Measurements from ENCODE around the gene AKAP13.
A peak's percentile ranks its signal among the peaks of the same experiment; 100 is the strongest.

Gene AKAP13

DNA sequence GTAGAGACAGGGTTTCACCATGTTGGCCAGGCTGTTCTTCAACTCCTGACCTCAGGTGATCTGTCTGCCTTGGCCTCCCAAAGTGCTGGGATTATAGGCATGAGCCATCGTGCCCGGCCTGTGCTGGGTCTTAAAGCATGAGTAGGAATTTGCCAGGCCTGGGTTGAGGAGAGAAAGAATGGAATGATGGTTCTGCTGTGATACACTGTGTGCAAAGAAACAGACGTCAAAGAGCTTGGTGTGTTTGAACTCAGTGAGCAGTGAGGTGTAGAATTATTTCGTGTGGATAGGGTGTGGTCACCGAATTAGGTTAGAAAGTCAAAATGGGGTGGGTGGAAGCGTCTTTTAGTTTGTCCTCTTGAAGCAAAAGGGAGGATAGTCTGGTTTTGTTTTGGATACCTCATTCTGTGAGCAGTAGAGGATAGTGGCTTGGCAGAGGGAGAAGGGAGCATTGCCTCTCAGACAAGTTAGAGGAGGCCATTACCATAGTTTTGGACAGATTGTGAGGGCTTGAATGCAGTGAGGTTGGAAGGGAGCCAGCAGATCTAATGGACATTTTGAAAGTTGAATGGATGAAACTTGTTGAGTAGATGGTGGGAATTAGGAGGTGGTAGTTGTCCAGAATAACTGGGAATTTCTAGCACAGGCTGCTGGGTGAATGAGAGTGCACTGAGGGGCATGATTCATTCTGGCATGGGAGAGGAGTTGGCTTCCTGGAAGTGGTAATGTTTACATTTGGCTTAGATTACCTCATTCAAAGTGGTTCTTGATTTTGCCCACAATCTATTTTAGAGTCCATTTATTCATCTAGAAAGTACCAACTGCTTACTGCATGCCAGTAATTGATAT lies 27.2 kb downstream of the AKAP13 start:
- peak in 1 of 2 donors; percentile 14 for DNase-seq (ENCODE audit: low read depth in 2 of 2)

DNA sequence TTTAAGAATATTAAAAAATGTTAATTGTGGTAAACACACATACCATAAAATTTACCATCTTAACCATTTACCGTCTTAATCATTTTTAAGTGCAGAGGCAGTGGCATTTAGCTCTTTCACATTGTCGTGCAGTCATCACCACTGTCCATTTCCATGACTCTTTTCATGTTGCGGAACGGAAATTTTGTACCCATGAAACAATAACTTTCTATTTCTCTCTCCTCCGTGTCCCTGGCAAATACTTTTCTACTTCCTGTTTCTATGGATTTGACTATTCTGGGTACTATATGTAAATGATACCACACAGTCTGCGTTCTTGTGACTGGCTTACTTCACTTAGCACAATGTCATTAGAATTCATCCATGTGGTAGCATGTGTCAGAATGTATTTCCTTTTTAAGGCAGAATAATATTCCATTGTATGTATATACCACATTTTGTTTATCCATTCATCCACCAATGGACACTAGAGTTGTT lies 27.9 kb downstream of the AKAP13 start:
- no peak for DNase-seq (ENCODE audit: low read depth in 2 of 2)

DNA sequence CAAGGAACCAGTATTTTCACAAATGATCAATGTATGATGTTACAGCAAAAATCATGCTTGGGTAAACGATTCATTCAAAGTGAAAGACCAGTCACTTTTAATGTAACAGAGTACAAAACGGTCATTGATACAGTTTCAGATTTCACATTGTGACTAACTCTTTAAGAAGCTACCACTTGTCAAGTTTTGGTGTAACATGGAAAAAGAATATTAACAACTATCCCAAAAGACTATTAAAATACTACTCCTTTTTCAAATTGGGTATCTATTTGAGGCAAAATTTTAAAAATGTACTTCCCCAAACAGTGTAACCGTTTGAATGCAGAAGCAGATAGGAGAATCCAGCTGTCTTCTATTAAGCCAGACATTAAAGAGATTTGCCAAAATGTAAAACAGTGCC lies 31.7 kb downstream of the AKAP13 start:
- DNase-seq (ENCODE audit: low read depth in 2 of 2): no peak

DNA sequence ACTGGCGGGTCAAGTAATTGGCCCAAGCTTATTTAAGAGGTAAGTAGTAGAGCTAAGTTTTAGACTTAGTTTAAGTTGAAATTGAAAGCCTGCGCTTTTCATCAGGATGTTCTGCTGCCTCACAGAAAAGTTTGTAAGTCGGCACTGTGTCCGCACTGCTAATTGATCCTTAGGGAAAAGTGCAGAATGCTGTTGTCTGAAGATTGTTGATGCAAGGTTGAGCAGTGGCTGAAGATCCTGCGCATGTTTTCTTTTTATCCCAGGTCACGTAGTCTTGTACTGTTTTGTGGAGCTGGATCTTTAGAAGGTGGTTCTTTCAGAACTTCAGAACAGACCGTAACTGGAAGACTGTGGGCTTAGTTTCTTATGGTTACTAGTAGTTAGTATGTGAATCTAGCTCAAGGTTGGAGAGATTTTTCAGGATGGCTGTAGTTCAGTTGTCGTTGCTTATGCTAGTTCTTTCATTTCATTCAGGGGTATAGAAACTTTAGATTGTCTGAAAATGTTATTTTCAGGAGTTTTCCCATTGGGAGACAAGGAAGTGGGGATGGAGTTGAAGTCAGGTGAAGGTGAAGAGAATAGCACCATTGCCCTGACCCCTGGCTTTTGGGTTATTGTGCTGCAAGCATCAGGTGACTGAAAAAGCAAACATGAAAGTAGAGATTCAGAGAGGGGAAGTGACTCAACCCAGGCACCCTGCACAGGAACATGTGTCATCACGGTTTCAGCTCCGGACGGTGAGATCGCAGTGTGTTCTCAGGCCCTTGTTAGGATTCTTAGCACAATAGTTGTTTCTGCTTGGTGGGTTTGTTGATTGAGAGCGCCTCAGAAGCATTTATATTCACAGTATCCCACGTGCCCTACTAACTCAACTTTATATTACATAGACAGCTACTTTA lies 32.8 kb downstream of the AKAP13 start:
- DNase-seq (ENCODE audit: low read depth in 2 of 2): peak; percentile 58 to 71

DNA sequence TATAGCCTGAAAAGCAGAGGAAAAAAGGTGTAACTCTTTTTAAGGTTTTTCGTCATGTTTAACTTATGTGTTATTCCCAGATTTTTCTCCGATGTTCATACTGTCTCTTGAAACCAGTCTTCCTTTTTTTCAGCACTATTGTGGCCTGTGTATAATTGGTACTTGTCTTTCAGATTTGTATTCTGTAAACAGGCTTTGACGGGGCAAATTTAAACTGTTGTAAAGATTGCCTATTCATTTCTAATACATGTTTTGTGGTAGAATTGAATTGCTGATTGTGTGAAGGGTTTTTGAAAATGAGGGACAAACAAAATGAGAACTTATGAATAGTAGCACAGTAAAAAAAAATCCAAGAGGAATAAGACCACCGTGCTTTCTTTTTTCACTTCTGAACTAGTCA lies 33.6 kb downstream of the AKAP13 start:
- DNase-seq (ENCODE audit: low read depth in 2 of 2): no peak

DNA sequence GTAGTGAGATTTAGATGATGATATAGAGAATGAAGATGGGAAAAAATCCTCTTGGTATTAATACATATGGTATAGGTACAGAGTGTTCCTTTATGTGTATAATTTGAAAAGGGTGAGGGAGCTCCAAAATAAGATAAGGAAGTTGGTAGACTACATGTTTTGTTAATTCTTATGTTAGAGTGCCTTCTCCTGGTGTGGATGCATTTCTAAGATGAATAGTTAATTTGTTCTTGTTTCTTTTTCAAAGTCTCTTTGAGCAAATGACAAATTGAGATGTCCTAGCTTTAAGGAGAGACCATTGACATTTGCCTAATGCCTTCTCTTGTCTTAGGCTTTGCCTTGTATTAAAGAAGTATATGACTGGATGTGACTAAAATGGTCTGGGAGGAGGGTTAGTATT lies 34.1 kb downstream of the AKAP13 start:
- no peak for DNase-seq (ENCODE audit: low read depth in 2 of 2)

DNA sequence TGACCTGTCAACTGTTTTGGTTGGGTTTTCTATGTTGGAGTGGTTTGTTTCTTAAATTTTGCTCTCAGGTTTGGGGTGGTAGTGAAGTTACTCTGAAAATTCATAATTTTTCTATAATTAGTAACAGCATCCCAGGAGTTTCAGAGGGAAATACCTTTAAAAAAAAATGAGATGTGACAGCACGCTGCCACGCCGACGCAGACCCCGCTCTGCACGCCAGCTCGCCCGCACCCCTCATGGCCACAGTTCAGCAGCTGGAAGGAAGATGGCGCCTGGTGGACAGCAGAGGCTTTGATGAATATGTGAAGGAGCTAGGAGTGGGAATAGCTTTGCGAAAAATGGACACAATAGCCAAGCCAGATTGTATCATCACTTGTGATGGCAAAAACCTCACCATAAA lies 34.6 kb downstream of the AKAP13 start:
- no peak for DNase-seq (ENCODE audit: low read depth in 2 of 2)

DNA sequence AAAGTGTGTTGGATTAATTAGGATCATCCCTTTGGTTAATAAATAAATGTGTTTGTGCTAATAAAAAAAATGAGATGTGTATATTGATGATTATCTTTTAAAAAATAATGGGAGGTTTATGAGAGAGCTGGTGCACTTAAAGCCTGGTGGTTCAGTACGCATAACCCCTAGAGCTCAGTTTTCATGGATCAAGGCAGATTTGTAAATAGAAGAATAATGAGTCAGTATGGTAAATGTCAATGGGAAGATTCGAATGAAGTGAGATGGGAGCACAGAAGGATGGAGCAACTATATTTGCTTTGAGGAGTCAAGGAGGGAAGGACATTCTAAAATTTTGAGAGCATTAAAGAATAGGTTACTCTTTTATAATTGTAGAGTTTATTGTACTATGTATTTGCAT lies 35.4 kb downstream of the AKAP13 start:
- DNase-seq (ENCODE audit: low read depth in 2 of 2): no peak

DNA sequence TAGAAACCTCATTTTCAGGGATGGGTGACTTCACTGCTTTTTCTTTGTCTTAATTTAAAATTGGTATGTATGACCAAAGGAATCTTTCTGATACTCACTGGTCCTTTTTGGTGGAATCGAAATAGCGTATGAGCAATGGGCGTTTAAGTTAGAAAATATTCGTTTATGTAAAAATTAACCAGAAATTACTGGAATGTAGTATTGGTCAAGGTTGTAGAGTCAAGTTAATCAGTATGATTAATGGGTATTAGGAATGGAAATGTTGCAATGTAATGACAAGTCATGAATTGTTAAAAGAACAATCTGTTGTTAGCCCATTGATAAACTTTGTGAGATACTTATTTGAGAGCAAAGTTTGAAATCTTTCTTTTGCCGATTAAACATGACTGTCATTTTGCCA lies 36.9 kb downstream of the AKAP13 start:
- no peak for DNase-seq (ENCODE audit: low read depth in 2 of 2)

DNA sequence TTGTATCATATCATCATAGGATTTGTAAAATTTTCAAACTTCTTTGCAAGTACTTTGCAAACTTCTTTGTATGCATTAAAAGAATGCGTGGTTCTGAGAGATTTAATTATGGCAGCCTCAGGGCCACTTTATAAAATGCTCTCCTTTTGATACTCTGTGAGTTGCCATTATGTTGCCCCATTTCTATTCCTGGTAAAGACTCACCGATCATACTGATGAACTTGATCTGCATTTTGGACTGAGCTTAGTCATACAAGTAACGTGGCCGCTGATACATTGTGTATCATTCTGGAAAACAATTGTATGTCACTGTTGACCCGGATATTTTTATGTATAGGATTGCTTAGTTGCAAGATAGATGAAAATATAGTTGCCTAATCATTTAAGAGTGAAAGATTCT lies 38.8 kb downstream of the AKAP13 start:
- DNase-seq (ENCODE audit: low read depth in 2 of 2): no peak

DNA sequence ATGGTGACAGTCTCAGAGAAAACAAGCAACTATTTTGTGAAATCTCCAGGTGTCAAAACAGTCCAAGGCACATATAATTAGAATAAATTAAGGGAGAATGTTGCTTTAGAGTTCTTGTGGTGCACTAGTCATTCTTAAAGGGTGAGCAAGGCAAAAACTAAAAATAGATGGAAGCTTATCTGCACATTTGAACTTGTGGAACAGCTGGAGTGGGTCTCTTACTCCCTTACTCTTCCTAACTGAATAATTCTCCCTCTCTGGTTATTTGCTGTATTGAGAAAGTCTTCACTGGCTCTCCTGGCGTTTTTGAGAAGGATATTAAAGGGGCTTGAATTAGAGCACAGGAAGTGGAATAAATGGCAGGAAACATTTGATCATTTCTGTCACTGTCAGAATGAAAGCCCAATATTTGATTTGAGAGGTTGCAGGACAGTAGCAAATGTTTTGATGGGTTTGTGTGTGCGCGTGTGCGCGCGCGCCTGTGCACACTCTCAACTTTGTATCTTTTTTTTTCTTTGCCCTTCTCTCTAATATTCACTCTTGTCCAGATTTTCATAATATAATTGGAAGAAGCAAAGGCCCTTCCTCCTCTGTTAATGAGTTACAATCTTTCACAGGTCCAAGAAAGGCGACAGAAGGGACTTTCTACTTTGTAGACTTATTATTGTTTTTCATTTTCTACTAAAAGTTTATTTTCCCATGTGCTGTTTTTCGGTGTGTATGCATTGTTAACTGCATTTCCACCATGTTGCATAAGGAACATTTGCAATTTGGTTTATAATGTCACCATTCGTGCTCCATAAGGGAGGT lies 40.9 kb downstream of the AKAP13 start:
- no peak for DNase-seq (ENCODE audit: low read depth in 2 of 2)

DNA sequence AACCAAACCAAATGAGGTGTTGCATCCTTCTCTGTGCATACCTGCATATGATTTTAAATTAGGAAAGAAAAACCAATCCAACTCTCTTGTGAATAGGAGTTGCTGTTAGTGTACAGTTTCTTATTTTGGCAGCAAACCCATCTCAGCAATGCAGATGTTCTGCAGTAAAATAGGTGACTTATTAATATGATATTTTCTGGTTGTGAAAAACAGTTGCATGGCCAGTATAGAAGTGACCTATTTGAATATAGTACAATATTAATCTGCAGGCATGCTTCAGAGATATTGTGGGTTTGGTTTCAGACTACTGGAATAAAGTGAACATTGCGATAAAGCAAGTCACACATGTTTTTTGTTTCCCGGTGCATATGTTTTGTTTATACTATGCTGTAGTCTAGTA lies 42.2 kb downstream of the AKAP13 start:
- no peak for DNase-seq (ENCODE audit: low read depth in 2 of 2)

DNA sequence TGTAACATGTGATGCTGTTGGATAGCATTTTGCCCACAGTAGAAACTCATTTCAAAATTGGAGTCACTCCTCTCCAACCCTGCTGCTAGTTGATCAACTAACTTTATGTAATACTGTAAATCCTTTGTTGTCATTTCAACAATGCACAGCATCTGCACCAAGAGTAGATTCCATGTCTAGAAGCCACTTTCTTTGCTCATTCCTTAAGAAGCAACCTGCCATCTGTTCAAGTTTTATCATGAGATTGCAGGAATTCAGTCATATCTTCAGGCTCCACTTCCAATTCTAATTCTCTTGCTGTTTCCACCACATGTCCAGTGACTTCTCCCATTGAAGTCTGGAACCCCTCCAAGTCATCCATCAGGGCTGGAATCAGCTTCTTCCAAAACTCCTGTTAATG lies 42.9 kb downstream of the AKAP13 start:
- no peak for DNase-seq (ENCODE audit: low read depth in 2 of 2)

DNA sequence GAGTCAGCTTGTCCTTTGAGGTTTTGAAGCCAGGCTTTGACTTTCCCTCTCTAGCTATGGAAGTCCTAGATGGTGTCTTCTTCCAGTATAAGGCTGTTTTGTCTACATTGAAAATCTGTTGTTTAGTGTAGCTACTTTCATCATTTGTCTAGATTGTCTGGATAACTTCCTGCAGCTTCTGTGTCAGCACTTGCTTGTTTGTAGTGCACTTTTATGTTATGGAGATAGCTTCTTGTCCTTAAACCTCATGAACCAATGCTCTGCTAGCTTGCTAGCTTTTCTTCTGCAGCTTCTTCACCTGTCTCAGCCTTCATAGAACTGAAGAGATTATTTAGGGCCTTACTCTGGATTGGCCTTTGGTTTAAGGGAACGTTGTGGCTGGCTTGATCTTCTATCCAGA lies 43.8 kb downstream of the AKAP13 start:
- no peak for DNase-seq (ENCODE audit: low read depth in 2 of 2)

DNA sequence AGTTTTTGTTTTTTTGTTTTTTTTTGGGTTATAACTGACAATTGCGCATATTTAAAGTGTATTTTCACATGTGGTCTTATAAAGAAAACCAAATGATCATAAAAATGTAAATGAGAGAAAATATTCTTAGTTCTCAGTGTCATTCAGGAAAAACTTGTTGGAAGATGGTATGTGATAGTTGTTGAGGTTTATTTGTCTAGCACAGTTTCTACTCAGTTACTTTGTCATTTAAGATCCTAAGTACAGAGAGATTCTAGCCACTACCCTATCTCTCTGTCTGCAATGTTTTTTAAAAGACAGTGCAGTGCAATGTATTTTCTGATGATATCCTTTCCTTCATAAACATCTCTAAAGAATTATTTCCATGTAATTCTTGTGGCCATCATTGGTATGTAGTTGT lies 46.1 kb downstream of the AKAP13 start:
- no peak for DNase-seq (ENCODE audit: low read depth in 2 of 2)

DNA sequence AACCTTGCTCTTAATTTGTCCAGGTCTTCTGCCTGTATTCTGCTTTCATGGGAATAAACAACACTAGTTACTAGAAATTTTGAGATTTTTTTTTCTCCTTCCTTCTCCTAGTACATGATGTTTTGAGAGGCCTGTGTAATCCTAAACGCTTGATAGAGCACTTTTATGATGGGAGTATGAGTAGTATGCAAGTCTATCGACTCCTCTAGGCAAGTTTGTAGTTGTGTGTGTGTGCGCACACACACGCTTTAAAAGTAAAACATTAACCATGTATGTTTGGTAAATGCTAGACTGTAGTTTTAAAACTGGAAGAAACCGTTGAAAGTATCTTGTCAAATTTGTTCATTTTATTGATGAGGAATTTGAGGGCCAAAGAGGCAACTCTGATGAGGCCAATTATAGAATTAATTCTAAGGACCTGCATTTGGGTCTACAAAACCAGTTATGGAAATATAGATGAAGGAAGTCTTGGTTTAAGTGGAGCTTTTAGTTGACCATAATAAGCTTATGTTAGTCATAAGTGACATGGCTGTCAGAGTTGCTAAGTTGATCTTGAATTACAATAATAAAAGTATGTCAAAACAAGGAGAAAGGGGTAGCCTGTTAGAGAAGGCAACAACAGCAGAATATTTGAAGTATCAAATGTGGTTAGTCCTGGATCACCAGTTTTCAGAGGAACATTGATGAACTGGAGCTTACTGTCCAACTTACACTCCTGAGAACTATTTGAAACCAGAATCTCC lies 47.1 kb downstream of the AKAP13 start:
- DNase-seq (ENCODE audit: low read depth in 2 of 2): no peak

DNA sequence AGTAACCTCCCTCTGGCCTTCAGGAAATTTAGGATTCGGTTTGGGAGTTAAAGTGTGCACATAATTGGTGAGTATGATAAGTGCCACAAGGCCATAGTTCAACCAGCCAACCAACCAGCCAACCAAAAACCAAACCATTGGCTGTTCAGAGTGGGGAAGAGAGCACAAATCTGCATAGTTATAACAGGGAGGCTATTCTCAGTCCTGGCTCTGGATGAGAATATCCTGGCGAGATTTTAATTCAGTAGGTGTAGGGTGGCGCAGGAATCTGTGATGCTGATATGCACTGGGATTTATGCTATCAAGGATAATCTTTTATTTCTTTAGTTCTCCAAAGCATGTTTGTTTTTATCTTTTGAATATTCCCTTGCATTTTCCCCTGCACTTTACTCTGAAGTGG lies 49.1 kb downstream of the AKAP13 start:
- no peak for DNase-seq (ENCODE audit: low read depth in 2 of 2)

DNA sequence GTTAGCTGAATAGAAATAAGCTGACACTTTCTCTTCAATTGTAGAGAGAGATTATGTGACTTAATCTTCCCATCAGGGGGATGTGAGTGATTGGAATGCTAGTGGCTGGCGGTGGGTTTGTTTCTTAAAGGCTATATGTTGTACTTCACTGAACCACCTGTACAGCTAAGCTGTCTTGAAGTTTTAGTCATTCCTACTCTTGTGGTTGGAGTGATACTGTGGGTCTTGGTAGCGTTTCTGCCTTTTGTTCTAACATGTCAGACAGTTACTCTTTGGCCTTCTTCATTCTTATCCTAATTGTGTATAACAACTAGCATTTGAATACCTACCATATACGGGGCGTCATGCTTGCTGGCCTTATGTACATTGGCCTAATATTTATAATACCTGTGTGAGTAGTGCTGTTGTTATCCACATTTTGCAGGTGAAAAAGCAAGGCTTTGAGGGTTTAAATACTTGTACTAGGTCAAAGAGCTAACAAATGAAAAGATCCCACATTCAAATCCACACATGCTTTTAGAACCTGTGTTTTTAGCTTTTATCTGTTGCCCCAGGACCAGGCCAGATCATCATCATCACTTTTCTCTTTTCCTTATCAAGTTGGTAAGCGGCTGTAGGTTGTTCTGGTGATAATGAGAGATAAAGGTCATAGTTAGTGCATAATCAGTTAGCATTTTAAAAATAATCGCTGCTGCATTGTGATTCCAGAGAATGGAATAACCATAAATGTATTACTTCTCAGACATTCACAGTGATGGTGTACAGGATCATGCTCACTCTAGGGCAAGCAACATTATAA lies 50.2 kb downstream of the AKAP13 start:
- DNase-seq (ENCODE audit: low read depth in 2 of 2): no peak

DNA sequence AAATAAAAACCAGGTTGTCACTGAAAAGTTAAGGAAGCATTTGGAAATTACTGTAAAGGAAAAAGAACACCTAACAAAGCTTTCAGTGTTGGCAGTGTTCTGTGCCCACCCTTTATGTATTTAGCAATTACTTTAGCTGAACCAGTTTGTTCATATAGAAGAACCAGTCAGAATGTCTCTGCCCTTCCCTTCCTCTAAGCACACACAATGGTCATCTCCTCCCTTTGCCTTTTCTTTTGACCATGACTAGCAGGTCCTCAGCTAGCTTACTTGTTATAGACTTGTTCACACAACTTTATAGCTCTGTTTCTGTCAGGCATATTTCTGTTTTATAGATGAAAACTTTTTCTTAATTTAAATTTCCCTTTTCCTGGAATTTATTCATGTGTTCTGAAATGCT lies 59.6 kb downstream of the AKAP13 start:
- DNase-seq (ENCODE audit: low read depth in 2 of 2): no peak

DNA sequence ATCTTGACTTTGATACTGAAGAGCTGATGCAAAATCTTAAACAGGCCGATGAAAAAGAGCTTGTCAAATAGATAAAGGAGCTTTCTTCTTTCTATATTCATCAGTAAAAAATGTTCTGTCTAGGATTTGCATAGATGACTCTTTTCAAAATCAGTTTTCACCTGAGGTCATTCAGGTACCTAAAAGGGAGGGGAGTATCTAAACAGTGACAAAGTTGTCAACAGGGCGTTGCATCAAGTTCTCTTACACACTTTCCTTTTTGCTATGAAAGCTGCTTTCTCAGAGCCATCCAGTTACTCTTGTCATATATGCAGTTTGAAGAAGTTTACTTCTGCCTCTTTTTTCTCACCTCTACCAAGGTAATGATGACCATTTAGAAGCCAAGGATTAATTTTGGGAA lies 60.0 kb downstream of the AKAP13 start:
- no peak for DNase-seq (ENCODE audit: low read depth in 2 of 2)

Measured in activated CD8-positive, alpha-beta memory T cell treated with anti-CD3 and anti-CD28 coated beads for 4 hours (primary cell).